T follicular helper cell (primary cell): ENCODE measurements around the gene ATP6V0E2.
"Not testable (repeated sequence)": the region's sequence is repeated elsewhere in the genome, so short reads cannot be mapped to it uniquely, and the experiment has no call there.

Experiments
- DNase-seq: peaks from one replicate; pipeline ENCODE4 v3.0.0-alpha.2; 2020; ENCODE audit warnings: low read depth
- total RNA-seq, 2 experiments: gene quantifications; one replicate each; lab custom pipeline; 2026; lab: John Stamatoyannopoulos, UW

Gene ATP6V0E2
- total RNA-seq, result 23.8 to 72.9 reads per million in 2 experiments

- DNase-seq, result peak; percentile 86
These were observed at the start of gene ATP6V0E2 for GRCh38 chr7:149873074-149873969. Gene ATP6V0E2, plus strand, starts transcription at chr7:149873969. Its CDS starts 97 bp downstream, at chr7:149874066.

DNA sequence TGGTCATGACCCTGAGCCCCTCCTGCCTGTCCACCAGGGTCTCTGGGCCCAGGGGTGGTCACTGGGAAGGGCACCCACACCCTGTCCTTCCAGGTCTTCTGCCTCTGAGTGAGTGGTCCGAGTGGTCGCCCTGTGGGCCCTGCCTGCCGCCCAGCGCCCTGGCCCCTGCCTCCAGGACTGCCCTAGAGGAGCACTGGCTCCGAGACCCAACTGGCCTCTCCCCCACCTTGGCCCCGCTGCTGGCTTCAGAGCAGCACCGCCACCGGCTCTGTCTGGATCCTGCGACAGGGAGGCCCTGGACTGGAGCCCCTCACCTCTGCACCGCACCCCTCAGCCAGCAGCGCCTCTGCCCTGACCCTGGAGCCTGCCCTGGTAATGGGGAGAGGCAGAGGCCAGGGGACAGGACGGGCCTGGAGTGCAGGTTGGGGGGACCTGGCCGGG is 49.4 kb upstream of the ATP6V0E2 start:
- no peak for DNase-seq

GRCh38 chr7:149824748-149825566 is 48.8 kb upstream of the ATP6V0E2 start:
- DNase-seq, result no peak

- no peak for DNase-seq
These were observed 48.0 kb upstream of the ATP6V0E2 start for GRCh38 chr7:149825567-149826343.

GRCh38 chr7:149826344-149827088 is 47.3 kb upstream of the ATP6V0E2 start:
- no peak for DNase-seq

- no peak for DNase-seq
These were observed 46.4 kb upstream of the ATP6V0E2 start for GRCh38 chr7:149827089-149827981.

GRCh38 chr7:149828357-149829309 is 45.1 kb upstream of the ATP6V0E2 start:
- no peak for DNase-seq

- DNase-seq, result not testable (repeated sequence)
These were observed 43.2 kb upstream of the ATP6V0E2 start for GRCh38 chr7:149830527-149830926.

GRCh38 chr7:149830997-149831740 is 42.6 kb upstream of the ATP6V0E2 start:
- no peak for DNase-seq

- no peak for DNase-seq
These were observed 42.0 kb upstream of the ATP6V0E2 start for GRCh38 chr7:149831741-149832219.

GRCh38 chr7:149832332-149833041 is 41.3 kb upstream of the ATP6V0E2 start:
- no peak for DNase-seq

GRCh38 chr7:149833495-149834130 is 40.2 kb upstream of the ATP6V0E2 start:
- DNase-seq, result no peak

GRCh38 chr7:149834601-149835000 is 39.2 kb upstream of the ATP6V0E2 start:
- DNase-seq, result no peak

DNA sequence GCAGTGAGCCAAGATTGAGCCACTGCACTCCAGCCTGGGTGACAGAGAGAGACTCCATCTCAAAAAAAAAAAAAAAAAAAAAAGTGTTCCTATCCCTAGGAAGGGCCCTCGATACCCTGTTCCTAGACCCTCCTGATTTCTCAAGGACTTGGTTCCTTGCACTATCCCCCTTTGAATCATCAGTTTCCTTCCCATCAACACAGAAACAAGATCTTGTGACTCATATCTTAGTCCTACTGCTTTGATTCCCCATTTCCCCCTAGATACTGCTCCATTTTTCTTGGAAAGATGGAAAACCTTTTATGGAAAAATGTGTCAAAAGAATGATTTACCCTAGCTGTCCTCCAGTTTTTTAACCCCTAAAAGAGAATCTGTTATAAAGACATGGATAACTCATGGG is 37.3 kb upstream of the ATP6V0E2 start:
- DNase-seq, result no peak

DNA sequence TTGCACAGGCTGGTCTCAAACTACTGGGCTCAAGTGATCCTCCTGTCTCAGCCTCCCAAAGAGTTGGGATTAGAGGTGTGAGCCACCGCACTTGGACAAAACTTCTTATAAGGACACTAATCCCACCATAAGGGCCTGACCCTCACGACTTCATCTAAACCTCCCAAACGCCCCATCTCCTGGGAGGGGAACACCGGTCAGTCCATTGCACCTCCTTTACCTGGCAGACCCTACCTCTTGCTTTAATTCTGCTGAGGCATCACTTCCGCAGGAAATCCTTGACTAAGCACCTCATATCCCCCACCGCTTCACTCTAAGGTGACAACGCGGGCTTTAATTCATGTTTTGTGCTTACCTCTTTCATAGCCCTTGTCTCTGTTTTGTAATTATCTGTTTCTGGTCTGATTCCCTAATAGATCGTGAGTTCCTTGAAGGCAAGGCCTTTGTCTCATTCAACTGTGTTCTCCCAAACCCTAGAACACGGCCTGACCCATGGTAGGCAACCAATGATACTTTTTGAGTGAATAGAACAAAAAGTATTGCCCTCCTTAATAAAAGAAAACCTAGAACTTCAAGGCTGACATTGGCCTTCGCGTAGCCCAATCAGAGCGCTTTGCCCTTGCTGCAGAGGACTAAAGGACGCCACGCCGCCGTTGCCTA is 36.1 kb upstream of the ATP6V0E2 start:
- no peak for DNase-seq
